ENCODE measurements around the gene NDUFA6.
"Not testable (repeated sequence)": the region's sequence is repeated elsewhere in the genome, so short reads cannot be mapped to it uniquely, and the experiment has no call there.

Gene NDUFA6

GRCh38 chr22:42090596-42091454 lies at the start of gene NDUFA6:
Gene NDUFA6 (minus strand): TSS chr22:42090772. CDS start chr22:42090744, 28 bp downstream.
- peak; percentile 93 for DNase-seq (ENCODE audit: low read depth)

GRCh38 chr22:42140153-42140552 lies 49.6 kb upstream of the NDUFA6 start:
- not testable (repeated sequence) for DNase-seq (ENCODE audit: low read depth)

- DNase-seq (ENCODE audit: low read depth) = not testable (repeated sequence)
These were observed 48.9 kb upstream of the NDUFA6 start for GRCh38 chr22:42139508-42139907.

- DNase-seq (ENCODE audit: low read depth) = no peak
These were observed 48.4 kb upstream of the NDUFA6 start for GRCh38 chr22:42138972-42139371.

- no peak for DNase-seq (ENCODE audit: low read depth)
These were observed 47.7 kb upstream of the NDUFA6 start for GRCh38 chr22:42138122-42138770.

- not testable (repeated sequence) for DNase-seq (ENCODE audit: low read depth)
These were observed 45.1 kb upstream of the NDUFA6 start for GRCh38 chr22:42135688-42136087.

- DNase-seq (ENCODE audit: low read depth) = no peak
These were observed 43.8 kb upstream of the NDUFA6 start for GRCh38 chr22:42134100-42135020.

GRCh38 chr22:42132457-42132856 lies 41.9 kb upstream of the NDUFA6 start:
- no peak for DNase-seq (ENCODE audit: low read depth)

GRCh38 chr22:42131562-42131961 lies 41.0 kb upstream of the NDUFA6 start:
- DNase-seq (ENCODE audit: low read depth) = no peak

GRCh38 chr22:42130639-42131431 lies 40.3 kb upstream of the NDUFA6 start, which contains the start of gene CYP2D6:
Gene CYP2D6 (minus strand): TSS chr22:42130810. CDS start chr22:42130791, 19 bp downstream.
- DNase-seq (ENCODE audit: low read depth) = not testable (repeated sequence)

GRCh38 chr22:42130182-42130581 lies 39.6 kb upstream of the NDUFA6 start:
- not testable (repeated sequence) for DNase-seq (ENCODE audit: low read depth)

GRCh38 chr22:42128776-42129694 lies 38.5 kb upstream of the NDUFA6 start:
- DNase-seq (ENCODE audit: low read depth) = not testable (repeated sequence)

GRCh38 chr22:42128007-42128406 lies 37.4 kb upstream of the NDUFA6 start:
- DNase-seq (ENCODE audit: low read depth) = not testable (repeated sequence)

GRCh38 chr22:42127606-42128005 lies 37.0 kb upstream of the NDUFA6 start:
- DNase-seq (ENCODE audit: low read depth) = no peak

- DNase-seq (ENCODE audit: low read depth) = not testable (repeated sequence)
These were observed 33.0 kb upstream of the NDUFA6 start for GRCh38 chr22:42123529-42123928.

- not testable (repeated sequence) for DNase-seq (ENCODE audit: low read depth)
These were observed 29.9 kb upstream of the NDUFA6 start for GRCh38 chr22:42120231-42121021.

- no peak for DNase-seq (ENCODE audit: low read depth)
These were observed 26.4 kb upstream of the NDUFA6 start for GRCh38 chr22:42116848-42117424.

GRCh38 chr22:42115420-42115830 lies 24.9 kb upstream of the NDUFA6 start:
- not testable (repeated sequence) for DNase-seq (ENCODE audit: low read depth)

- DNase-seq (ENCODE audit: low read depth) = no peak
These were observed 24.1 kb upstream of the NDUFA6 start for GRCh38 chr22:42114721-42115120.
